KMS-11 (cell line): ENCODE data around the gene PRRX1.

Experiments used
- H2AFZ ChIP-seq: fragments of 200-600 bp; sonication (generic); 2 replicates; pipeline ENCODE4 v1.6.1; 2016; ENCODE audit warnings: antibody characterized with exemption, mixed run types, low read depth
- H3K27ac ChIP-seq: fragments of 200-600 bp; sonication (generic); 2 replicates; pipeline ENCODE4 v1.6.1; 2016; ENCODE audit warnings: mild to moderate bottlenecking, mixed run types
- H3K27me3 ChIP-seq: fragments of 200-600 bp; sonication (generic); 2 replicates; pipeline ENCODE4 v1.6.1; 2017; ENCODE audit warnings: mild to moderate bottlenecking, low read depth, mixed run types, moderate library complexity; ENCODE audit not compliant: insufficient read depth
- H3K36me3 ChIP-seq: fragments of 200-600 bp; sonication (generic); 2 replicates; pipeline ENCODE4 v1.6.1; 2017; ENCODE audit warnings: mild to moderate bottlenecking, mixed run types; ENCODE audit not compliant: insufficient read depth
- H3K4me1 ChIP-seq: fragments of 200-600 bp; sonication (generic); 2 replicates; pipeline ENCODE4 v1.6.1; 2016; ENCODE audit warnings: mild to moderate bottlenecking, low read depth, mixed run types; ENCODE audit not compliant: poor library complexity, severe bottlenecking
- H3K4me2 ChIP-seq: fragments of 200-600 bp; sonication (generic); 2 replicates; pipeline ENCODE4 v1.7.0; 2016; ENCODE audit warnings: mild to moderate bottlenecking, mixed run types
- H3K4me3 ChIP-seq: fragments of 200-600 bp; sonication (generic); IDR thresholded peaks from 2 replicates; pipeline ENCODE4 v1.6.1; 2017; ENCODE audit warnings: low read depth, low read length, mixed read lengths; ENCODE audit not compliant: insufficient read depth
- H3K79me2 ChIP-seq: fragments of 200-600 bp; sonication (generic); 2 replicates; pipeline ENCODE4 v1.6.1; 2016; ENCODE audit warnings: low read depth, mixed run types; ENCODE audit not compliant: insufficient read depth
- H3K9ac ChIP-seq: fragments of 200-600 bp; sonication (generic); 2 replicates; pipeline ENCODE4 v1.6.1; 2016; ENCODE audit warnings: mild to moderate bottlenecking, mixed run types
- H4K20me1 ChIP-seq: fragments of 200-600 bp; sonication (generic); 2 replicates; pipeline ENCODE4 v1.6.1; 2016; ENCODE audit warnings: mild to moderate bottlenecking, mixed run types; ENCODE audit not compliant: insufficient read depth
- CTCF ChIP-seq: fragments of 200-600 bp; sonication (generic); conservative IDR thresholded peaks from 2 replicates; pipeline ENCODE4 v1.6.1; 2017; ENCODE audit warnings: low read depth, mild to moderate bottlenecking, antibody characterized with exemption, low read length, moderate library complexity, mixed read lengths

The PRRX1 gene

GRCh38 chr1:170701962-170702361 lies 38.0 kb downstream of the PRRX1 start:
- no peak overlapping the region for H3K9ac ChIP-seq
- no peak for TF ChIP-seq CTCF
- H2AFZ ChIP-seq, result no peak overlapping the region
- no peaks in the 10 kb centered on the region for H3K27me3 ChIP-seq
- H3K79me2 ChIP-seq, result no peaks in the 10 kb centered on the region
- H3K4me3 ChIP-seq, result no peak overlapping the region
- no peaks in the 10 kb centered on the region for H3K36me3 ChIP-seq
- H4K20me1 ChIP-seq, result no peaks in the 10 kb centered on the region
- H3K27ac ChIP-seq, result no peak overlapping the region
- no peak overlapping the region for H3K4me2 ChIP-seq
- H3K4me1 ChIP-seq, result no peaks in the 10 kb centered on the region

GRCh38 chr1:170703591-170703990 lies 39.7 kb downstream of the PRRX1 start:
- Histone ChIP-seq H3K4me1 (no peaks in the 10 kb centered on the region), H2AFZ (no peak overlapping the region), H3K79me2 (no peaks in the 10 kb centered on the region), H3K27ac (no peak overlapping the region), H3K4me3 (no peak overlapping the region), H3K4me2 (no peak overlapping the region), H4K20me1 (no peaks in the 10 kb centered on the region), H3K9ac (no peak overlapping the region), H3K36me3 (no peaks in the 10 kb centered on the region), H3K27me3 (no peaks in the 10 kb centered on the region)
- TF ChIP-seq CTCF, result no peak

- Histone ChIP-seq H3K4me3 (no peak overlapping the region), H3K79me2 (no peaks in the 10 kb centered on the region), H3K9ac (no peak overlapping the region), H3K27ac (no peak overlapping the region), H3K27me3 (no peaks in the 10 kb centered on the region), H3K36me3 (no peaks in the 10 kb centered on the region), H2AFZ (no peak overlapping the region), H3K4me2 (no peak overlapping the region), H4K20me1 (no peaks in the 10 kb centered on the region), H3K4me1 (no peaks in the 10 kb centered on the region)
- TF ChIP-seq CTCF, result no peak
Measured at GRCh38 chr1:170704256-170704655, 40.3 kb downstream of the PRRX1 start.

- no peaks in the 10 kb centered on the region for H3K27me3 ChIP-seq
- no peak for TF ChIP-seq CTCF
- no peaks in the 10 kb centered on the region for H3K79me2 ChIP-seq
Measured at GRCh38 chr1:170705981-170706380, 42.0 kb downstream of the PRRX1 start.

More at GRCh38 chr1:170705981-170706380, 42.0 kb downstream of the PRRX1 start:
- no peak overlapping the region for H3K4me3 ChIP-seq
- no peak overlapping the region for H3K4me2 ChIP-seq
- H3K27ac ChIP-seq, result no peak overlapping the region
- H2AFZ ChIP-seq, result no peak overlapping the region
- no peak overlapping the region for H3K9ac ChIP-seq
- H4K20me1 ChIP-seq, result no peaks in the 10 kb centered on the region
- no peaks in the 10 kb centered on the region for H3K36me3 ChIP-seq
- no peaks in the 10 kb centered on the region for H3K4me1 ChIP-seq
